HG03103 (cell line): ENCODE results near the gene KCNIP4.

ENCODE experiments used
- ATAC-seq: cut with Tn5 transposase; IDR thresholded peaks from one replicate; pipeline ENCODE4 v1.9.1; 2021; ENCODE audit warnings: low read depth; ENCODE audit not compliant: unreplicated experiment

KCNIP4 gene

DNA sequence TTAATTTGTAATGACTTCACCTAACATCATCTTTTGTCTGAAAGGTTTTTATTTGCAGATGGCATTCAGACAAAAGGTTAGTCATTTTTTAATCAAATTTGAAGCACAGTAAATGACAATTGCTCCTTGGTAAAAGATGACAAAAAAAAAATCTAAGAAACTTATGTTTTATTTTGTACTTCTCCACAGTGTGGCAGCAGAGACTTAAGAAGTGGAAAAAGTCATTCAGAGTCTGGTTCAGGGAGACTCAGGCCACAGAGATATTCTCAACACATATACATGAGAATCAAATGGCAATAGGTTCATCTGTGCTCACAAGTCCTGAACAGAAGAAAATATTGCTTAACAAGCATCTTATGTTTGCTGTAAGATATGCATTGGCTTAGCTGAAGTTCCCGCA is 436.2 kb downstream of the KCNIP4 start:
- no peak for ATAC-seq

DNA sequence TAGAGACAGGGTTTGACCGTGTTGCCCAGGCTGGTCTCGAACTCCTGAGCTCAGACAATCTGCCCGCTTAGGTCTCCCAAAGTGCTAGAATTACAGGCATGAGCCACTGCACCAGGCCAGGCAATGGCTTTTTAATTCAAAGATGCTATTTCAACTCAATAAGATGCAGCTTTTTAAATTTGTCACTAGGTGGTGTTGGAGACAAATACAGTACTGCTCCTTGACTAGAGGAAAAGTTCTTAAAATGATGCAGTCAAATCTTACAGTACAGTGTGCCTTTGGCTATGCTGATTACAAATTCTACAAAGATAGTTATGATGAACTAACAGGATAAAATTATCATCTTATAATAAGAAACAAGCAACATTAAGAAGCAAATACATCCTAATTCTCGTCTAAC is 441.1 kb downstream of the KCNIP4 start:
- ATAC-seq: no peak

DNA sequence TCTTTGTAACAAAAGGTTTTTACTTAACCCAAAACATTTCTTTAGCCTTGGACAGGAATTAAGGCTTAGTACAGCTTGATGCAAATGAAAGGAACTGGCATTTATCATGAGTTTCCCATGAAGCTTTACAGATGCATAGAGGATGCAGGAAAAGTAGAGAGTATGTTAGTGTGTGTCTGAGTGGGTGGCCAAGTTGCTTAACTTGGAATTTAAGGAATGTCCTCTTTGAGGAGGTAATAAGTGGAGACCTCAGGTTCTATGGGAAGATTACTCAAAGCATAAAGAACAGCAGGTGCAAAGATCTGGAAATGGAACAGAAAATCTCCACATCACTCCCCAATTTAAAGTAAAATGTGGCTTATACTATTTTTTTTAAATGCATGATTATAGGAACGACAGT is 457.9 kb downstream of the KCNIP4 start:
- no peak for ATAC-seq

DNA sequence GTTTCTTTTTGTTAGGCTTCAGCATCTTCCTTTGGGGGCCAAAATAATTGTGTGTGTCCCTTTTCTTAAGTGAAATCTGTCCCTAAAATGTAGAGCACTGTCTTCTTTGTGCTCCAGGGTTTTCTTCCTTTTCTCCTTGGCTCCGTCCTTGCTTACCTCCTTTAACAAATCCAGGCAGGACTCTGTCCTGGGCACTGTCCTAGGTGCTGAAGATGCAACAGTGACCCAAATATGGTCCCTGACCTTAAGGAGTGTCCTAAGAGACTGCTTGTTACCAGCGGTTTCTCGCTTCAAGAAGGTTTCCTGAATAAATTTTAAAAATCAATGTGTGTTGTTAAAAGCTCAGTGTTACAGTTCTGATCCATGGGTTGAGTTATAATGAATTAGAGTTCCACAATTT is 471.8 kb downstream of the KCNIP4 start:
- no peak for ATAC-seq

DNA sequence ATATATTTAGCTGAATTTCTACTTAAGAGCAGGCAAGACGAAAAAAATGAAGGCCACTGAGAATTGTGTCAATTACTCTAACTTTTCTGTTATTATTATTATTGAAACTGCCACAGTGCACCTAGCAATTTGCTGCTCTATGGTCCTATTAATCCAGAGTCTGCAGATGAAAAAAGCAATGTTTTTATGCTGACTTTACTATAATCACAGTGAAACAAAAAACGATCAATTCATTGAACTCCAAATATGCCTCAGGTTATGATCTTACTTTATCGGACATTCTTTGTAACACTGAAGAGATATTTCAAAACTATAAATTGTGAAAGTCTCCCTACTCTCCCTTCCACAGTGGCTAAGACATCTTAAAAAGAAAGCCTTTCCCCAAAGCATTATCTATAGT is 474.4 kb downstream of the KCNIP4 start:
- ATAC-seq: no peak

DNA sequence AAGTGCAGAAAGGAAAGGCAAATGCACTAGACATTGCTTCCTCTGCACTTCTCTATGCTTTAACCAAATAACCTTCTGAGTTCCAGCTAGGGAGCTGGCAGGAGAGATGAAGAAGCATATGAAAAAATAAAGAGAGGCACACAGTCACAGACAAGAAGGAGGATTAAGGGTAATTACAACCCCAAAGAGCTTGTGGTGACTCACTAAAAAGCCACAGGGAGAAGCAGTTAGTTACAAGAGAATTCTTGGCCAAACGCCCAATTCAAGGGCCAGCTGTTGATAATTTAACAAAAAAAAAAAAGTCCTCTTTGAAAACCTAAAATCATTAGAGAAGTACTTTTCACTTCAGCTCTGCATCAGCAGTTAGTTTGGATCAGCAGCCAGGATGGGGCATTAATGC is 478.0 kb downstream of the KCNIP4 start:
- no peak for ATAC-seq

DNA sequence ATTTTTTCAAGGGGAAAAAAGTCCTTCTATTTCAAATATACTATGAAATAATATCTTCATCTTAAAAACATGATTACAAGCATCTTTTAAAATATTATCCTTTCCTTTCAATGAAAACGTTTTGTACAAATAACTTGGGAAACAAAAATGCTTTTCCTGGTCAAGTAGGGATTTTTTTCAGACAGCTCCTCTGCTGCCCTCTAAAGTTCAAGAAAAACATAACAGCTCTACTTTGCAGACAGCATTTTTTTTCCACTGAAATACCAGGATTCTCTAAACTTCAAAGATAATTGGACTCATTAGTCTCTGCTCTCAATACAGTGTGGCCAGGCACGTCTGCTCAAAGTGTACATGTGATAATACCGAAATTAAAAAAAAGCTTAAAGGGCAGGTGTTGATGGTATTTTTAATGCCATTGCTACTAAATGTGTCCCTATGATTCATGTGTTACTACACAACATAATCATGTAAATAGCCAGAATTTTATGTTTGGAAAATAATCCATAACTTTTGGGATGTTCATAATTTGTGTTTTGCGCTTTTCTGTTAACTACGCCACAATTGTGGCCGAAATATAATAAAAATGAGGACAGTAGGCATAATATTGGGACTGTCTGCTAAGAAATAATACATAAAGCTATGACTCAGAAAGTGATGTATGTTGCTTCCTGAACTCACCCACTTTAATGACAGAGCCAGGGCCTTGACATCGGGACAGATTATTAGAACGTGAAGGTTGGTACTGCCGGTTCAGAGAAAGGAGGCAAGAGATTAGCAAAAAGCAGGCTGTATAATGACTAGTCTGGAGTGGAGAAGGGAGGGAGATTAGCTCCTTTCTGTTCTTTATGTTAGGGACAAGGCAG is 478.9 kb downstream of the KCNIP4 start:
- ATAC-seq: no peak

DNA sequence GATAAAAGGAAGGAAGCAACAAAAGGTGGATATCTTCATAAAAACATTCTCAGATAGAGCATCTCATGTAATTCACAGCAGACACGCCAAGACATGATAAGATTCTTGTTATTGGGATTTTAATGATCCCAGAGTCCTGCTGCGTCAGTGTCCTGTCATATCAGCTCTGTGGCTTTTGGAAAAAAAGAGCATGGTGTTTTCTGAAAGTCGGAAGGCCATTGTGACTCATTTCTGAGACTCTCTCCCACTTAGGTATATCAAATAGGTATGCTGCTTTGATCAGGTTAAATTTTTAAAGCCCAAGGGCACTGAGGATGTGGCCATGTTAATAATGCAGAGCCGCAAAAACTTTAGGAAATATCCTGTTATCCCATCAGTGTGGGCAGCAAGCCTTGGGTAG is 481.0 kb downstream of the KCNIP4 start:
- ATAC-seq: no peak

DNA sequence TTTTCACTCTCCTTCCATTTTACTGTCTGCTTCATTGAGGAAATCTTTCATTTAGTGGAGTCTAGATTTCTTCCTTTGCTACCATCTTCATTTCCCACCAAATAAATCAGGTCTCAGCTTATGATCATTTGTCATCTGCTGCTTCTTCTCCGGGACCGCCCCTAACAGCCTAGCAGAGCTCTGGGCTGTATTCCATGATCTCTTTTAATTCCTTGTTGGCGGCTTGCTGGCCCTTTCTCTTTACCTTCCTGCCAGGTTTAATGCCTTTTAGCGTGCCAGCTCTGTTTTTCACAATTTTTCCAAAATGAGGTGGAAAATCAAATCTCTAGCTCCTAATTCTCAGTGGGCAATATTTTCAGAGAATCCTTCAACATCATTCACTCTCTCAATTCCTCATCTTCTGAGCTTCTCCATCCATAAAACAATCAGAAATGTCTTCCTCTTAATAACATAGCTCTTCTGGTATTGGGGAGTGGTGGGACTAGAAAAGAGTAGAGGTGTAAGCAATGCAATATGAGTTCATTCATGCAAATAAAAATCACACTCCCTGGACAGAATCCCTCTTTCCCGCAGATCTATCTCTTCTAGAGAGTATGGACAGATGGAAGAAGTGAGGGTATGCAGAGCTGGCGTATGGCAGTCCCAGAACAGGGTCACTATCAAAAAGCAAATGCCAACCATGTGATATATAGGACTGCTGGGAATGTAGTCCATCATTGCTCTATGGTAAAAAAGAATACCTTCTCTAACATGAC is 491.3 kb downstream of the KCNIP4 start:
- no peak for ATAC-seq

DNA sequence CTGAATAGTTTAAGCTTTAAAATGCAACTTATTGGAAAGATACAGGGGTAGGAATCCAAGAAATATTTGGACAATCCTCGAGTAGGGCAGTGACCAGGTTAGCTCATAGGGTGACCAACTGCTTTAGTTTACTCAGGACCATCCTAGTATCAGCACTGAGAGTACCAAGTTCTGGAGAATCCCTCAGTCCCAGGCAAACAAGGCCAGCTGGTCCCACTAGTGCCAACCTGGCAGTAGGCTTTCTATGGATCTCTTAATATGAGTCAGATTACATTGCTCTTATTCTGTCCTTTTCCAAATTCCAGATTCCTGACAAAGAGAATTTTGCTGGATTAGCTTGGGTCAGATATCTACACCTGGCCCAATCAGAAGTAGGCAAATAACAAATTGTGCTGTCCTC is 493.7 kb downstream of the KCNIP4 start:
- ATAC-seq: no peak

DNA sequence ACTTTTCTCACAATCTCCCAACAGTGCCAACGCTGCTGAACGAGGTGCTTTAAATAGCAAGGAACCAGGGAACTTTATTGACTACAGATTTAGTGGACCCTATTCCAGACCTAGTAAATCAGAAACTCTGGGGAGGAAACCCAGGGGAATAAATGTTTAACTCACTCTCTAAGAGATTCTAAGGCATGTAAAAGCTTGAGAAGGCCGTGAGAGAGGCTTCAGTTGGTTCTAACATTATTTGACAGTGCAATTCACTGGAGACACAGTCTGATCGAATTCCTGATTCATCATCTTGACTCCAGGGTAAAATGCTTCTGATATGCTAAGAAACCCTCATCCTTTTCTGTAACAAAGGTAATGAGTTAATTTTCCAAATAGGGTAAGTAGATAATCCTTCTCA is 494.4 kb downstream of the KCNIP4 start:
- ATAC-seq: no peak

DNA sequence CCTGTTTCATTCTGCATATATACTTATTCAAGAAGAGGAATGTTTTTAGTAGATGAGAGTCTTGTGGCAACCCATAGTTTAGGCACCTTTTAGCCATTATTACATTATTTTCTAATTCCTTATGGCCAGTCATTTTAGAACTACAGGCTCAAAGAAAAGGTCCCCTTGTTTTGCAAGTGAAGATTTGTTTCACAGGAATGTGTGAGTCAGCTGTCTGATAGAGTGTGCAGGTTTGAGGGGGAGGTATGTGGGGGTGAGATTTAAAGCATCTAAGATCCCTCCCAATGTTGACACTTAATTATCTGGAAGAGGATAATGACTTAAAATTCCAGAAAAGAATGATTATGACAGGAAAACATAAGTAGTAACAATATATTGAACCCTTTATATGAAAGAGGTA is 495.6 kb downstream of the KCNIP4 start:
- ATAC-seq: no peak

DNA sequence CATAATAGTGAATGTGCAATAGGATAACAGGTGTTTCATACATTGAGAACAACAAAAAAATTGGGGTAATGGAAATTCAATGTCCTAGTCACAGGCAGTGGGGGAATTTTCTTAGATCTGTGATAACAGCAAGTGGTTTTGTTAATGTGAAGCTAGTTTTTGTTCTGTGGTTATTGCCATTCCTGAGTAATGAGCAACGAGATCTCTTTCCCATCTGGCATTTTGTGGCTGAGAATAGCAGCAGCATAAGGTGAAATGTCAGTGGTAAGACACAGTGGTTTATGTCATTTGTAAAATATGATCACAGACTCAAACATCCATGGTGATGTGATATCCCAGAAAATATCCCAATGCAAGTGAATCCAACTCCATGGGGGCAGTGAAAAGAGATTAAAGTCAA is 497.5 kb downstream of the KCNIP4 start:
- no peak for ATAC-seq

DNA sequence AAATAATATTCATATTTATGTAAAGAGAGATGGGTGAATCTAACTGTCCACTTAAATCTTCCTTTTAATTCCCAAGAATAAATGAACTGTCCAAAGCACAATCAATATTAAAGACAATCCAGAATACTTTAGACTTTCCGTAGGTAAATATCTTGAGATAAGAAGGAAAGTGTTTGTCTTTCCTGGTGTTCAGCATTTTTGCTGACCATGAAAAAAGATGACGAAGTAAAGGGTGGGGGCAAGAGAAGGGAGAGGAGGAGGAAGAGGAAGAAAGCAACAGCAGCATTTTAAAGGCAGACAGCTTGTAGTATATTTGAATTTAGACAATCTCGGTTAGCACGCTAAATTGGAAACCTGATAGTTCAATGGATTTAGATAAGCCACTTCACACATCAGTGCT is 498.2 kb downstream of the KCNIP4 start:
- ATAC-seq: no peak

DNA sequence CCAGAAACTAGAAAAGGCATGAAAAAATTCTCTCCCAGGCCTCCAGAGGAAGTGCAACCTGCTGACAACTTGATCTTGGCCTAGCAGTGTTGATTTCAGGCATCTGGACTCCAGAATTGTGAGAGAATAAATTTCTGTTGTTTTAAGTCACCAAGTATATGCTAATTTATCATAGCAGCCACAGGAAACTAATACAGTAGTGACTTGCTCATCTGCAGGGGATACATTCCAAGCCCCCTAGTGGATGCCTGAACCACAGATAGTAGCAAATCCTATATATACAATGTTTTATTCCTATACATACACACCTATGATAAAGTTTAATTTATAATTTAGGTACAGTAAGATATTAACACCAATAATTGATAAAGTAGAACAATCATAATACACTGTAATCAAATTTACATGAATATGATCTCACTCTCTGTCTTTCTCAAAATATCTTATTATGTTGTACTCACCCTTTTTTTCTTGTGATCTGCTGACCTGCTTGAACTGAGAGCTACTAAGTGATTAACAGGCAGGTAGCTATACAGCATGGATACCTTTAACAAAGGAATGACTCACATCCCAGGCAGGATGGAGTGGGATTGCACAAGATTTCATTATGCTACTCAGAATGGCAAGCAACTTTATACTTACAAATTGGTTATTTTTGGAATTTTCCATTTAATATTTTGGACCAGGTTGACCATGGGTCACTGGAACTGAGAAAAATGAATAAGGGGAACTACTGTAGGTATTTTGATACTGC is 501.1 kb downstream of the KCNIP4 start:
- no peak for ATAC-seq

DNA sequence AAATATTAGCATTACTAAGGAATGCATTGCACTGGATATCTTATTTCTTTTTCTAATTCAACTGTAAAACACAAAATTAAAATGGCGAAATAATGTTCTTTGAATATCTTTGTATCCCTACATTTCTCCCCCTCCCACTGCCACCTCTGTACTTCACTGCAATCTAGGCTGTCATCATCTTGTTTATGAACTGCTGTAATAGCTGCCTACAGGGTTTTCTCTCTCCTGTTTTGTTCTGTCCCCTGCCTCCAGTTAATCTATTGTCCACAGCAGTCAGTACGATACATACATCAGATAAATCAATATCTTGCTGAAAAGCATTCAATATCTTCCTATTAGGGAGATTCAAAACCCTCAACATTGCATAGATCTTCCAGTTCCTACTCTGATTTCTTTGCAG is 528.4 kb downstream of the KCNIP4 start:
- ATAC-seq: no peak

DNA sequence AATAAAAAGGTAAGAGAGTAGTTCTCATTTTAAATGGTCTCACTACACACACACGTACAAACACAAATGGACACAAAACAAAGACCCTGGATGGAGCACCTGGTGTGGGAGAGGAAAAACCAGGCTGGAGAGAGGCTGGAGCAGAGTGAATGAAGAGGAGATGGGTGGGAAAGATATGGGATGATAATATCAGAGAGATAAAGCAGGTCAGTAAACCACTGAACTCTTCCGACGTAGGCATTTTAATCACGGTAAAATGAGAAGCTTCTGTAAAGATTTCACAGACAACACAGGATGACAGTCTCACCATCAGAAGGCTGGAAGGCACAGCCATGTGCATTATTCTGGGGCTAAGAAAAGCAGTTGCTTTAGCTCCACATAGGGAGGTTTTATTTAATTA is 532.8 kb downstream of the KCNIP4 start:
- no peak for ATAC-seq

DNA sequence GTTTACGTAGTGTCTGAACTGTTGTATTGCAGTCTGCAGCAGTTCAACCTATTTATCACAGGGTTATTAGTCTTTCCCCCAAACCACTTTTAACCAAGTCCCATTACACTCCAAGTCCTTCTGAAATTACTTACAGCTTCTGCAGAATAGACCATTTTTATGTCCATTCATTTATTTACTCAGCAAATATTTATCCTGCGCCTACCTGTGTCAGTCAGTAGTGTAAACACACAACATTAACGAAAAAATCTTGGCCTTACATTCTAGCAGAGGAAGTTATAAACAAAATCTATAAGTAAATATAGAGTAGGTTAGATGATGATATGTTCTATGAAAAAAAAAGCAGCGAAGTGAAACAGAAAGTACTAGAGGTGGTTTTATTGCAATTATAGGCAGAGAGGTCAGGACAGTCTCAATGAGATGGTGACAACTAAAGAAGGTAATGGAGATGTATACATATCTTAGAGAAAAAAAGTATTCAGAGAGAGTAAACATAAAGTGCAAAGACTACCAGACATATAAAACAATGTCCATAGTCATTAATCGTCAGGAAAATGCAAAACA is 534.7 kb downstream of the KCNIP4 start:
- ATAC-seq: no peak

DNA sequence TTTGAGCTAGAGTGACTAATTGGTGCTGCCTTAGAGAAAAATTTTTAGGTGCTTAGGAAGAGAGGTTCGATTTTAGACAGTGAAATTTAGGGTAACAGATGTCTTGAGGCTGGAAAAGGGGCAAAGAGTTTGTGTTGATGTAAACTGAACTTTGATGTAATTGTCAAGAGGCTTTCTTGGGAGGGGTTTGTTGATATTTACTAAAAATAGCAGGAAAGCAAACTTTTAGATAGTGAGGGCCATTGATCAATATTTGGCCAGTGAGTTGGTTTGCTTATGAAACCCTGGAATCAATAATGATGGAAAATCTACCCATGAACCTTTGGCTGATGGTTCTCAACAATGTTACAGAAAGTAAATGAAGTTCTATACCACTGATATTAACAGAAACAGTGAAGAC is 537.5 kb downstream of the KCNIP4 start:
- ATAC-seq: no peak

DNA sequence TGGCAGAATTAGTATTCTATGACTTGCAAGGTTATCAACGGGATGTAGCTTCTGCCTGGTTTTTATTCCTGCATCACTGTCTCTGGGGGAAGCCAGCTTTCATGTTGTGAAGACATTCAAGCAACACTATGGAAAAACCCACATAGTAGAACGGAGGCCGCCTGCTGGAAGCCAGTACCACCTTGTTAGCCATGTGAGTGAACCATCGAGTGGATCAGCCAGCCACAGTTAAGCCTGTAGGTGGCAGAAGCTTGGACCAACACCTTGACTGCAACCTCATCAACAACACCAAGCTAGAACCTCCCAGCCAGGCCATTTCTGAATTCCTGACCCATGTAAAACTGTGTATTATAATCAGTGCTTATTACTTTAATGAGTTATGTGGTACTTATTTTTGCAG is 538.2 kb downstream of the KCNIP4 start:
- no peak for ATAC-seq

DNA sequence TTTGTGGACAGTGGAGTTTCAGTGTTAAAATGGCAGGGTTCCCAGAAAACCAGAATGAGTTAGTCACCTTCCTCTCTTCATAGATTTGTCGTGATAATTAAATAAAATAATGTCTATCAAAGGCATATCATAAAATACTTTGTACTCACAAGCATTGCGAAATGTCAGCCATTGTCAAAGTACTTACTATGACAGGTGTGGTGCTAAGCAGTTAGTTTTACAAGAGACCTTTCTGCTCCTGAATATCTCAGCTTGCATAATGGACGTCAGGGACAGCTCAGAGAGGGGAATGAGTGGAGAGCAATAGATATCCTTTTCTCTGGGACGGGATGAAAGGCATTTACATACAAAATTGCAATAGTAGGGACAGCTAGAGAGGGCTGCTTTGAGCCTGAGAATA is 560.9 kb downstream of the KCNIP4 start:
- ATAC-seq: no peak
